Upper lobe of left lung (tissue), 6 donors: Measurements from ENCODE around the gene LRP2BP. TPM values are rescaled to one million over a fixed set of nuclear protein-coding genes. Genes with fewer than 3 reads are reported as not detected.

ENCODE experiments used
- ATAC-seq, 2 donors: fragments of 200-7000 bp; cut with Tn5 transposase; one replicate each; pipeline ENCODE4 v1.9.1; 2022; ENCODE audit warnings: mild to moderate bottlenecking in 2 of 2, moderate library complexity in 2 of 2; ENCODE audit not compliant: low FRiP score in 2 of 2
- DNase-seq, 2 donors: peaks; one replicate each; pipeline ENCODE4 v3.0.0-alpha.2; 2019 to 2020
- H3K27ac ChIP-seq, 4 donors: fragments of 200-600 bp; sonication (generic); one replicate each; pipeline ENCODE4 v1.5.1; 2016 to 2019
- H3K27me3 ChIP-seq, 4 donors: fragments of 200-600 bp; sonication (generic); one replicate each; pipeline ENCODE4 v1.5.1; 2017 to 2019
- H3K36me3 ChIP-seq, 4 donors: fragments of 200-600 bp; sonication (generic); one replicate each; pipeline ENCODE4 v1.5.1; 2016 to 2019
- H3K4me1 ChIP-seq, 4 donors: fragments of 200-600 bp; sonication (generic); one replicate each; pipeline ENCODE4 v1.5.1; 2018 to 2019
- H3K4me3 ChIP-seq, 4 donors: fragments of 200-600 bp; sonication (generic); one replicate each; pipeline ENCODE4 v1.5.1; 2017 to 2019; ENCODE audit warnings: mild to moderate bottlenecking in 2 of 4, moderate library complexity in 1 of 4
- H3K9me3 ChIP-seq, 4 donors: fragments of 200-600 bp; sonication (generic); one replicate each; pipeline ENCODE4 v1.5.1; 2018 to 2019
- EP300 ChIP-seq, 4 donors: sonication (generic); formaldehyde crosslinking; IDR thresholded peaks; one replicate each; pipeline ENCODE4 v1.5.1; 2017; ENCODE audit warnings: antibody characterized with exemption in 4 of 4, control low read depth in 2 of 4
- POLR2A ChIP-seq, 4 donors: fragments of 450-650 bp; IDR thresholded peaks; one replicate each; pipeline ENCODE4 v1.5.1; 2016 to 2017; ENCODE audit warnings: antibody characterized with exemption in 4 of 4, mild to moderate bottlenecking in 2 of 4
- POLR2AphosphoS5 ChIP-seq, 2 donors: sonication (generic); formaldehyde crosslinking; IDR thresholded peaks; one replicate each; pipeline ENCODE4 v1.5.1; 2017; ENCODE audit warnings: antibody characterized with exemption in 2 of 2
- WGBS, 2 donors: methylation state at CpG; one replicate each; pipeline ENCODE4 v1.1.5; 2017 to 2018; 5-methylcytosine and 5-hydroxymethylcytosine counted together
- total RNA-seq, 6 donors: library from RNA; depleted of rRNA in 4 of 6; stranded (reverse); fragments of >200 nt in 4 of 6; gene quantifications; one replicate each; pipeline versions ENCODE4 v1.1.0 to v1.2.1, GENCODE V29; 2016 to 2021
- TF ChIP-seq, protein P1 (sequence below), 6 experiments: fragments of 450-650 bp in 4 of 6; fragments of 200-600 bp in 2 of 6; sonication (generic) in 2 of 6; IDR thresholded peaks; one replicate each; pipeline ENCODE4 v1.5.1; 2016 to 2019; ENCODE audit warnings: antibody characterized with exemption in 6 of 6
- donor health status: DM: no; HTN: no; CAD: no; lungs with moderate emphysema.
- donor health status: DM: no; HTN: yes; CAD: no; lungs with severe emphysema.

The LRP2BP gene
- total RNA-seq, 6 donors from 2014 or later = 0.40 to 4.7 (median 1.3) TPM

- Histone ChIP-seq H3K36me3 (peaks cover 0 to 21% (median 8%) of the 10 kb centered on the region in 4 donors), H3K27me3 (no peaks in the 10 kb centered on the region), H3K27ac (no peak overlapping the region), H3K4me1 (no peaks in the 10 kb centered on the region), H3K9me3 (no peaks in the 10 kb centered on the region), H3K4me3 (no peak overlapping the region)
- DNase-seq (no peak), ATAC-seq (no peak)
- TF ChIP-seq POLR2A (IDR thresholded peaks at IDR 0.05) = no peak
- TF ChIP-seq, protein P1, sequence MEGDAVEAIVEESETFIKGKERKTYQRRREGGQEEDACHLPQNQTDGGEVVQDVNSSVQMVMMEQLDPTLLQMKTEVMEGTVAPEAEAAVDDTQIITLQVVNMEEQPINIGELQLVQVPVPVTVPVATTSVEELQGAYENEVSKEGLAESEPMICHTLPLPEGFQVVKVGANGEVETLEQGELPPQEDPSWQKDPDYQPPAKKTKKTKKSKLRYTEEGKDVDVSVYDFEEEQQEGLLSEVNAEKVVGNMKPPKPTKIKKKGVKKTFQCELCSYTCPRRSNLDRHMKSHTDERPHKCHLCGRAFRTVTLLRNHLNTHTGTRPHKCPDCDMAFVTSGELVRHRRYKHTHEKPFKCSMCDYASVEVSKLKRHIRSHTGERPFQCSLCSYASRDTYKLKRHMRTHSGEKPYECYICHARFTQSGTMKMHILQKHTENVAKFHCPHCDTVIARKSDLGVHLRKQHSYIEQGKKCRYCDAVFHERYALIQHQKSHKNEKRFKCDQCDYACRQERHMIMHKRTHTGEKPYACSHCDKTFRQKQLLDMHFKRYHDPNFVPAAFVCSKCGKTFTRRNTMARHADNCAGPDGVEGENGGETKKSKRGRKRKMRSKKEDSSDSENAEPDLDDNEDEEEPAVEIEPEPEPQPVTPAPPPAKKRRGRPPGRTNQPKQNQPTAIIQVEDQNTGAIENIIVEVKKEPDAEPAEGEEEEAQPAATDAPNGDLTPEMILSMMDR (IDR thresholded peaks at IDR 0.05) = no peak
- no peak for TF ChIP-seq POLR2AphosphoS5 (IDR thresholded peaks at IDR 0.05)
- TF ChIP-seq EP300 (IDR thresholded peaks at IDR 0.05) = no peak
- 95 to 96% methylated on average over 8 of the region's 8 CpGs for WGBS, 2 donors
Measured at GRCh38 chr4:185359767-185360446, 35.8 kb downstream of the LRP2BP start.

DNA sequence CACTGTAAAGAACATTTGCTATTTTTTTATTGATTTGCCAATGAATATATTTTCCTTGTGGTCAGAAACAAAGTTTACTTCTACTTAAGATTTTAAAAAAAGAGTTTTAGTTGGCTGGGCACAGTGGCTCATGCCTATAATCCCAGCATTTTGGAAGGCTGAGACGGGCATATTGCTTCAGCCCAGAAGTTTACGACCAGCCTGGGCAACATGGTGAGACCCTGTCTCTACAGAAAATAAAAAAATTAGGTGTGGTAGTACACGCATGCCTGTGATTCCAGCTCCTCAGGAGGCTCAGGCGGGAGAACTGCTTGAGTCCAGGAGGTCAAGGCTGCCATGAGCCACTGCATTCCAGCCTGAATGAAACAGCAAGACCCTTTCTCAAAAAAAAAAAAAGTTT, 36.8 kb downstream of the LRP2BP start:
- Histone ChIP-seq H3K9me3 (no peaks in the 10 kb centered on the region), H3K4me1 (no peaks in the 10 kb centered on the region), H3K27ac (no peak overlapping the region), H3K27me3 (no peaks in the 10 kb centered on the region), H3K4me3 (no peak overlapping the region), H3K36me3 (peaks cover 0 to 31% (median 9%) of the 10 kb centered on the region in 4 donors)
- no peak for TF ChIP-seq POLR2AphosphoS5 (IDR thresholded peaks at IDR 0.05)
- TF ChIP-seq, protein P1 (IDR thresholded peaks at IDR 0.05) = no peak
- no peak for TF ChIP-seq POLR2A (IDR thresholded peaks at IDR 0.05)
- TF ChIP-seq EP300 (IDR thresholded peaks at IDR 0.05) = no peak
- WGBS, 2 donors = 91 to 97% methylated on average over 4 of the region's 4 CpGs
- no peak for DNase-seq
- ATAC-seq = no peak

- DNase-seq = no peak
- no peak for ATAC-seq
- H3K4me3 ChIP-seq = no peak overlapping the region
- H3K36me3 ChIP-seq = peaks cover 0 to 33% (median 9%) of the 10 kb centered on the region in 4 donors
- H3K27ac ChIP-seq = no peak overlapping the region
- 72 to 76% methylated on average over 4 of the region's 4 CpGs for WGBS, 2 donors
- H3K9me3 ChIP-seq = no peaks in the 10 kb centered on the region
- no peaks in the 10 kb centered on the region for H3K27me3 ChIP-seq
- no peak for TF ChIP-seq EP300 (IDR thresholded peaks at IDR 0.05)
- no peak for TF ChIP-seq POLR2A (IDR thresholded peaks at IDR 0.05)
- TF ChIP-seq, protein P1 (IDR thresholded peaks at IDR 0.05) = no peak
- no peak for TF ChIP-seq POLR2AphosphoS5 (IDR thresholded peaks at IDR 0.05)
- H3K4me1 ChIP-seq = no peaks in the 10 kb centered on the region
Measured at GRCh38 chr4:185358514-185358913, 37.2 kb downstream of the LRP2BP start.

DNA sequence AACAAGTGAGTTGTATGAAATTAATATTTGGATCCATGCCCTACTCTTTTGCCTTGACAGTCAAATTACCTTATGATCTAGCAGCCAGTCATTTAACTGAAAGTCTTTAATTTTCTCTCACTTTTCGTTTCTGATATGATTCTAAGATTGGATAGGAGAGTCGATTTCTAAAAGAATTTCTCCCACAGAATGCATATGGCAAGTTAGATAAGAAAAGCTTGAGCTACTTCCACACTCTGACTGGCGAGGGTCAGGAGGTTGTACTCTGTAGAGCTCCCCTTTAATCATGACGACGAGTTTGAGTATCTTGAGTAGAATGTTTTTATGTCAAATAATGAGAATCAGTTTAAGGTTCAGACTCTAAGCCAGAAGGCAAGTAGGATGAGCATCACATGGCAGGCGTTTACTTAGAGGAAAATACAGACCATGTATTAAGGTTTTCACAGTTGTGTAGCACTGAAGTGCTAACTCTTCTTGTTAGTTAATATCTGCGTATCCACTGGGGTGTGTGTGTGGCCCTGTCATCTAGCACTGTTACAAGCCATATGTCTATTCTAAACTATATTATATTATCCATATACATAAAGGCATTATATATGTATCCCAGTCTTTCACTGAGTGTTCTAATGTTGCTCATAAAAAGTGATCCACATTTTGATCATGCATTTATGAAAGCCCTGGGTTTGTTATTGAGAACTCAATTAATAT, 37.8 kb downstream of the LRP2BP start:
- H3K27ac ChIP-seq = no peak overlapping the region
- ATAC-seq = no peak
- TF ChIP-seq, protein P1 (IDR thresholded peaks at IDR 0.05) = no peak
- TF ChIP-seq POLR2AphosphoS5 (IDR thresholded peaks at IDR 0.05) = no peak
- TF ChIP-seq EP300 (IDR thresholded peaks at IDR 0.05) = no peak
- TF ChIP-seq POLR2A (IDR thresholded peaks at IDR 0.05) = no peak

More for the DNA sequence above, 37.8 kb downstream of the LRP2BP start:
- peaks cover 4 to 38% (median 9%) of the 10 kb centered on the region in 4 donors for H3K36me3 ChIP-seq
- H3K27me3 ChIP-seq = no peaks in the 10 kb centered on the region
- H3K9me3 ChIP-seq = no peaks in the 10 kb centered on the region
- DNase-seq = no peak
- 82 to 88% methylated on average over 7 of the region's 7 CpGs for WGBS, 2 donors
- H3K4me1 ChIP-seq = no peaks in the 10 kb centered on the region
- H3K4me3 ChIP-seq = no peak overlapping the region
